Effector CD8-positive, alpha-beta T cell (primary cell): ENCODE measurements around the gene FBXO10.
"Not testable (repeated sequence)": the region's sequence is repeated elsewhere in the genome, so short reads cannot be mapped to it uniquely, and the experiment has no call there.

ENCODE experiments used
- DNase-seq: peaks from one replicate; lab custom pipeline; 2025; lab: John Stamatoyannopoulos, UW

The FBXO10 gene

GRCh38 chr9:37551468-37551867 lies 24.7 kb downstream of the FBXO10 start:
- no peak for DNase-seq

DNA sequence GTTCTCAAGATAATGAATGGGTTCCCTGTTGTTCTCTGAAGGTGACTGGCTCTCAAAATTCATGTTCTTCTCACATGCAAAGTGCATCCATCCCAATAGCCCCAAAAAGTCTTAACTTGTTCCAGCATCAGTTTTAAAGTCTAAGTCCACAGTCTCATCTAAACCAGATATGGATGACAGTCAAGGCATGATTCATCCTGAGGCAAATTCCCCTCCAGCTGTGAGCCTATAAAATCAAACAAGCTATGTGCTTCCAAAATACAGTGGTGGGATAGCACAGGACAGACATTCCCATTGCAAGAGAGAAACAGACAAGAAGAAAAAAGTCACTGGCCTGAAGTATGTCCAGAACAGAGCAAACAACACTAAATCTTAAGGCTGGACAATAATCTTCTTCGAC lies 25.4 kb downstream of the FBXO10 start:
- DNase-seq, result no peak

DNA sequence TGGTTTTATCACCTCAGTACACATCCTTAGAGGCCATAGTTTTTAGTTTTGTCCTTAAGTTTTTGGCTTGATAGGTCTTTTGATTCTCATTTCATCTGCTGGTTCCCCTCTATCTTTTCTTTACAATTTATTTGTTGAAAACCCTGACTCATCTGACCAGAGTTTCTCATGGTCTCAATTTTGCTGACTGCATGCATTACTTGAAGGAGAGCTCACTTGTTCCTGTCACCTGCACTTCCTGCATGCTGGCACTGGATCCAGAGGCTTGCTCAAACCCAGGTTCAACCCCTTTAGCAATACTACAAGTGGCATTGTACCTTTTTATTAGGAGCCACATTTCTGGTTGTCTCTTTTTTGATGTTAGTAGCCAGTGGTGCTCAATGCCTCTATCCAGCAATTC lies 26.7 kb downstream of the FBXO10 start:
- no peak for DNase-seq

DNA sequence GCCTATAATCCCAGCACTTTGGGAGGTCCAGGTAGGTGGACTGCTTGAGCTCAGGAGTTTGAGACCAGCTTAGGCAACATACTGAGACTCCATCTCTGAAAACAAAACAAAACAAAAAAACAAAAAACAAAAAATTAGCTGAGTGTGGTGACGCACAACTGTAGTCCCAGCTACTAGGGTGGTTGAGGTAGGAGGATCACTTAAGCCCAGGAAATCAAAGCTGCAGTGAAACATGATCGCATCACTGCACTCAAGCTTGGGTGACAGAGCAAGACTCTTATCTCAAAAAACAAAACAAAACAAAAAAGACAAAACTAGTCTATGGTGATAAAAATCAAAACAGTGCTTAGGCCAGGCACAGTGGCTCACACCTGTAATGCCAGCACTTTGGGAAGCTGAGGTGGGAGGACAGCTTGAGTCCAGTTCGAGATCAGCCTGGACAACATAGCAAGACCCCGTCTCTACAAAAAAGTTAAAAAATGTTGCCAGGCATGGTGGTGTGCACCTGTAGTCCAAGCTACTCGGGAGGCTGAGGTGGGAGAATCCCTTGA lies 28.8 kb downstream of the FBXO10 start:
- DNase-seq, result no peak

DNA sequence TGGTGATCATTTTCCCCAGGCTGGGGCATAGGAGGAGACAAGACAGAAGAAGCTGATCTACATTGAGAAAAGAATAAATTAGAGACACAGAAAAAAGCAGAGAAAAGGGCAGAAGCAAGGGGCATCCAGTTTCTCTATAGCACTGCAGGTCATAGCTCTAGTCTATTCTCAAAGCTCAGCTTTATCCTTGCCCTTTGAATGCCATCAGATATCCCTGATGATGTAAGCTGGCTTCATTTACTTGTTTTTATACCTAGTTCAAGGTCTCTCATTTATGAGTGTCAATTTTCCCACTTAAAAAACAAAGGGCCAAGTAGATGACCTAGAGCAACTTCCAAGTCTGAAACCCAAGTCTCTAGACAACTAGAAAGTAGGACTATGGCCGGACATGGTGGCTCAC lies 32.7 kb downstream of the FBXO10 start:
- DNase-seq, result no peak

DNA sequence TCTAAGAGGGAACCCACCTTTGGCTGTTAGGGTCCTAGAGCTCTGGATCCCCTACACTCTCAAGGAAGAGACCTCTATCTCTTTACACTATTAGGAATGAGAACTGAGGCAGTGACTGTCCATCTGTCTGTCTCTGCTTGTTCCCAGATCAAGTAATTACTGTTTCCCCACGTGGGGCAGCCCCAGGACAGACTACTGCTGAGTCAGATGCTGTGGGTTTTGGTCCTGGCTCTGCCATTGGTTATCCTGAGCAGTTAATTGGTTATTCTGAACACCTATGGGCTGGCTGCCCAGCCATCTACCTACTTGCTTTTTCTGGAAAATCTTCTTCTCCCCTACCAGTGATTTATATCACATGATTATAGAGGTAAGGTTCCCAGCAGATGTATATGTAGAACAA lies 33.3 kb downstream of the FBXO10 start:
- DNase-seq, result no peak

DNA sequence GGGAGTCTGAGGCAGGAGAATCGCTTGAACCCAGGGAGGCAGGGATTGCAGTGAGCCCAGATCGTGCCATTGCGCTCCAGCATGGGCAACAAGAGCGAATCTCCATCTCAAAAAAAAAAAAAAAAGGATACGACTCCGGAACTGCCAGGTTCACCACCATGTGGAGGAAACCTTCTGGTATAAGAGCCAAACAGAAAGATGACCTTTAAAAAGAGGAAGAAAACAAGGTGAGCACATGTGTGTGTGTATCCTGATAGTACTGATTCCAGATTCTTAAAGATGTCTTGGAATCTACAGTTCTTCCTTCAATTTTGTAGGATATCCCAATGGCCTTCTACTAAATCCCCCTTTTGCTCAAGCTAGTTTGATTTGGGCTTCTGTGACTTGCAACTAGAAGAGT lies 33.7 kb downstream of the FBXO10 start:
- no peak for DNase-seq

DNA sequence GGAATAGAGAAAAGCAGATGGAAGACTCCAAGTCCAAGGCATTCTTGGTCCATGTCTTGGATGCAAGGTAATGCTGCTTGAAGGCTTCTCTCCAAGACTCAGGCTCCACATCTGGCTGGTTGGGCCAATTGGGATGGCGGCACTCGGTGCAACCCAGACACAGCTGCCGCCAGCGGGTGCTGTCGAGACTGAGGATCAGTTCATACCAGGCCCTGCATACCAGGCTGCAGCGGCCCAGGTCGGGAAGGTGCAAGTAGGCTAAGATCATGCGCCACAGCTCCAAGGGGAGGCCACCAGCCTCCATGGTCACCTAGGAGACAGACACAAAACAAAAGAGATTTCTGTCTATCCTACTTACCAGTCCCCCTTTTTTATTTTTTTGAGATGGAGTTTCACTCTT lies 34.7 kb downstream of the FBXO10 start:
- DNase-seq, result no peak

- DNase-seq, result no peak
Observed at GRCh38 chr9:37540634-37541033, 35.5 kb downstream of the FBXO10 start.

DNA sequence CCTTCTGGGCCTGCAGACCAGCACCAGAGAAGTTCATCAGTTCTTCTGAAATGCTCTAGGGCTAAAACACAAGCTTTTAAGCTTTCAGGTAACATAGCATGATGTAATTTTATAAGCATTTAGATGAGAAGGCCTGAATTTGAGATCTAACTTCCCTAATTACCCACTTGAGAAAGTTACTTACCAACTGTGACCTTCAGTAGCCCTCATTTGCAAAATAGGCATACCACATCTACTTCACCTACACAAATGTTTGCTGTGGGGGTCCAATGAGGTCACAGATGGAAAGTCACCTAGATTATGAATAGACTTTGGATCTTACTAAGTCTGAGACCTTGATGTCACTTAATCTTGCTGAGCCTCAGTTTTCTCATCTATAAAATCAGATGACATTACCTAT lies 36.5 kb downstream of the FBXO10 start:
- no peak for DNase-seq

GRCh38 chr9:37538099-37538498 lies 38.1 kb downstream of the FBXO10 start:
- DNase-seq, result no peak

DNA sequence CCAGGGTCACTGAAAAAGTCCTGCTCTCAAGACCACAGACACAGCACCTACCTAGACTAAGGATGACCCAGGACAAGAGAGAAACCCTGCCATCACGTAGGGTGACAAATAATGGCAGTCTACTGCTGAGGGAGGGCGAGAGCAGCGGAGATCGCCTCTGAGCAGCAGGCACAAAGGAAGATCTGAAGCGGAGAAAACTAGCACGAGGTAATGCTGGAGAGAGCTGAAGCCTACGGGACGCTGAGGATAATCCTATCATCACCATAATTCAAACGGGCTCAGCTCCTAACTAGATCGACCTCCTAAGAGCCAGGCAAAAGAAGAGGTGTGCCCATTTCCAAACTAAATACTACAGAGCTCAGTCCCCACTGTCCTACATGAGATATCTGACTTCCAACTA lies 41.3 kb downstream of the FBXO10 start:
- no peak for DNase-seq

GRCh38 chr9:37534412-37534811 lies 41.8 kb downstream of the FBXO10 start:
- DNase-seq, result no peak

DNA sequence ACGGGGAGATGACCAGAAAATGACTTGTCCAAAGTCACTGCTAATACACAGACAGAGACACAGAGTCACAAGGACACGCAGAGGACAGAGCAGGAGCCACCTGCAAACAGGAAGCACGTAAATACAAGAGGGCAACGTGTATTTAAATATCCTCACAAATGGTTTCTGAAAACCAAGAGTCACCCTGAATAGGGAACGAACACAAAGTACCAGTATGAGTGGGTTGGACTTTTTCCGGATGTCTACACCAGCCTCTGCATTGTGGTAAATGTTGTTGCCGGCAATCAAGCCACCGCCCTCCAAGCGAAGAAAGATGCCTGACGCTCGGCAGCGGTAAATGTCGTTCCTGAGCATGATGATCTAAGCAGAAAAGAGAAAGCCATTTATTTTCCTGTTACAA lies 44.5 kb downstream of the FBXO10 start:
- DNase-seq, result no peak

- DNase-seq, result no peak
Observed at GRCh38 chr9:37528652-37529471, 47.3 kb downstream of the FBXO10 start.

GRCh38 chr9:37523916-37524315 lies 52.3 kb downstream of the FBXO10 start:
- no peak for DNase-seq

GRCh38 chr9:37522971-37523370 lies 53.2 kb downstream of the FBXO10 start:
- DNase-seq, result no peak

DNA sequence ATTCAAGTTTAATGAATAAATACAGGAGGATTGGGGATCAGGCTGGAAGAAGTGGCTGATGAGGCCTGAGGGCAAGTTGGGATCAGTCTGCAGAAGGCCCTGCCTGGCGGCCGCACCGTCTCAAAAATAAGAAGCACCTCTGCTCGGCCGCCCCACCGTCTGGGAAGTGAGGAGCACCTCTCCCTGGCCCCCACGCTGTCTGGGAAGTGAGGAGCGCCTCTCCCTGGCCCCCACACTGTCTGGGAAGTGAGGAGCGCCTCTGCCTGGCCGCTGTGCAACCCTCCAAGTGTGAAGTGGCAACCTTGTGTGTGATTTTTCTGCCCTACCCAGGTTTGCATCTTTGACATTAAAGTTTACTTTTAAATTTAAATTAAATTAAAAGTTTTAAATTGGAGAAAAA lies 55.1 kb downstream of the FBXO10 start:
- no peak for DNase-seq

- DNase-seq, result no peak
Observed at GRCh38 chr9:37520641-37521040, 55.5 kb downstream of the FBXO10 start.

DNA sequence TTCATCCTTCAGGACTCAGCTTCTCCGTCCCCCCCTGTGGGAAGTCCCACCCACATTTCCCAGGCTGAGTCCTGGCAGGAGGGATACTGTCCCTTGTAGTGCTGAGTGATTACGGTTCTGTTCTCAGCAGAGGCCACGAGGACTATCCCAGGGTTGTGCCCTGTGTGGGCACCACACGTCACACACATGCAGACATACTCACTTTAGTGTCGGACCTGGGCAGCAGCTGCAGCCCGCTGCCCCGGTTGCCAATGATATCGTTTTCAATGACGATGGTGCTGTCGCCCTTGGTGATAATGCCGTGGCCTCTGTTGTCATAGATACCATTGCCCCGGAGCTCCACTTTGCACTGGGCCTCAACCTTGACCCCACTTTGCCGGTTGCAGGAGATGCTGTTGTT lies 58.3 kb downstream of the FBXO10 start:
- no peak for DNase-seq

GRCh38 chr9:37515620-37516258 lies 60.4 kb downstream of the FBXO10 start:
- DNase-seq, result no peak

GRCh38 chr9:37514999-37515398 lies 61.2 kb downstream of the FBXO10 start:
- no peak for DNase-seq

- DNase-seq, result not testable (repeated sequence)
Observed at GRCh38 chr9:37514415-37514814, 61.8 kb downstream of the FBXO10 start.
